Measurements from ENCODE around the gene ANKRD36.
A peak's percentile ranks its signal among the peaks of the same experiment; 100 is the strongest.
"Not testable (repeated sequence)": the region's sequence is repeated elsewhere in the genome, so short reads cannot be mapped to it uniquely, and the experiment has no call there.

Gene ANKRD36

GRCh38 chr2:97197251-97197650, 84.3 kb downstream of the ANKRD36 start:
- H3K9me3 ChIP-seq (ENCODE audit: control extremely low read depth in 1 of 5, control insufficient read depth in 4 of 5, insufficient read depth in 2 of 5, low read depth in 1 of 5, low read length in 4 of 5); POLR2A ChIA-PET; DNase-seq; H3K27me3 ChIP-seq (replicated peaks in 2 of 5; ENCODE audit: control insufficient read depth in 4 of 5, insufficient read depth in 5 of 5, low read length in 4 of 5); H3K4me1 ChIP-seq (ENCODE audit: control extremely low read depth in 1 of 4, control insufficient read depth in 4 of 4, insufficient read depth in 4 of 4, low read length in 3 of 4); H3K4me3 ChIP-seq (ENCODE audit: control insufficient read depth in 1 of 7, extremely low read depth in 1 of 7, insufficient read depth in 4 of 7, low read depth in 2 of 7, low read length in 6 of 7); H3K27ac ChIP-seq (ENCODE audit: insufficient read depth in 1 of 2, low read depth in 1 of 2, low read length in 2 of 2, poor library complexity in 1 of 2, severe bottlenecking in 2 of 2): not testable (repeated sequence)
- WGBS (ENCODE audit: insufficient coverage): no CpG with 5 or more reads among the region's 1 CpG
- H3K36me3 ChIP-seq (ENCODE audit: control insufficient read depth in 4 of 4, insufficient read depth in 4 of 4, low read length in 3 of 4): peaks cover 2 to 44% (median 10%) of the 10 kb centered on the region in 4 experiments
- CTCF ChIA-PET: interaction anchor here (0.6 kb wide), 1 partner anchor 637 kb away, joined by 3 read pairs; no protein-coding TSS in a partner anchor

DNA sequence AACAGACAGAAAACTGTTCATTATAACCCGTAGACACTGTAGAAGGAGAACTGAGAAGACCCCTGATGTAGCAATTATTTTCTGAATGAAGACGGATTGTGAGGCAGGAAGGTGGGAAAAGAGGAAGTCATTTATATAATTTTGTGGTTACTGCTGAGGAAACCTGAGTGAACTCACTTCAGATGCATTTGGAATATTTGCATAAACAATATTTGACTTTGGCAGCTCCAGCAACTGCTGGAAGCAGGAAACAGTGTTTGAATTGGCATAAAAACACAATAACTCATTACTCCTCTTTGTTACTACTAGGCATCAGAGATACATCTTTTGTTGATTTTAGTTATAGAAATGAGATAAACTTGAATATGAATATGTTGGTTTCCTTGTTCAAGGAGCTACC, 87.9 kb downstream of the ANKRD36 start:
- H3K27ac ChIP-seq (ENCODE audit: insufficient read depth in 1 of 2, low read depth in 1 of 2, low read length in 2 of 2, poor library complexity in 1 of 2, severe bottlenecking in 2 of 2); H3K27me3 ChIP-seq (replicated peaks in 2 of 5; ENCODE audit: control insufficient read depth in 4 of 5, insufficient read depth in 5 of 5, low read length in 4 of 5); CTCF ChIA-PET; H3K4me3 ChIP-seq (ENCODE audit: control insufficient read depth in 1 of 7, extremely low read depth in 1 of 7, insufficient read depth in 4 of 7, low read depth in 2 of 7, low read length in 6 of 7); H3K9me3 ChIP-seq (ENCODE audit: control extremely low read depth in 1 of 5, control insufficient read depth in 4 of 5, insufficient read depth in 2 of 5, low read depth in 1 of 5, low read length in 4 of 5); POLR2A ChIA-PET: not testable (repeated sequence)
- Histone ChIP-seq H3K4me1 (ENCODE audit: control extremely low read depth in 1 of 4, control insufficient read depth in 4 of 4, insufficient read depth in 4 of 4, low read length in 3 of 4) (peaks cover 3 to 14% (median 7%) of the 10 kb centered on the region in 4 experiments), H3K36me3 (ENCODE audit: control insufficient read depth in 4 of 4, insufficient read depth in 4 of 4, low read length in 3 of 4) (peaks cover 2 to 36% (median 13%) of the 10 kb centered on the region in 4 experiments)
- peak in 2 of 3 donors; percentile 40 to 48 for DNase-seq
- WGBS (ENCODE audit: insufficient coverage): 0% methylated on average over 2 of the region's 2 CpGs

DNA sequence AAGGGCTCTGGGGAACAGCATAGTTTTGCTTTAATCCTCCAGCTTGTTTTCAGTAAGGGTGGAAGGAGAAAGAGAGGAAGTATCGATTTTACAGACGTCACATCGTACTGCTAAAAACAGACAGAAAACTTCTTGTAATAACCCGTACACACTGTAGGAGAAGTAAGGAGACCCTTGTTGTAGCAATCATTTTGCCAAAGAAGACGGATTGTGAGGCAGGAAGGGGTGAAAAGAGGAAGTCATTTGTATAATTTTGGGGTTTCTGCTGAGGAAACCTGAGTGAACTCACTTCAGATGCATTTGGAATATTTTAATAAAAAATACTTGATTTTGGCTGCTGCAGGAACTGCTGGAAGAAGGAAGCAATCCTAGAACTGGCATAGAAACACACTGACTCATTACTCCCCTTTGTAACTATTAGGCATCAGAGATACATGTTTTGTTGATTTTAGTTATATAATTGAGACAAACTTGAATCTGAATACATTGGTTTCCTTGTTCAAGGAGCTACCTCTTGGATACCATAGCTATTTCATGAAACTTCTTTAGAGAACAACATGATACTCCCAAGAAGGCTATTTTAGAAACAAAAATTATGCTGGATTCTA, 89.8 kb downstream of the ANKRD36 start:
- WGBS (ENCODE audit: insufficient coverage): 38% methylated on average over 2 of the region's 5 CpGs
- CTCF ChIA-PET; POLR2A ChIA-PET; H3K27ac ChIP-seq (ENCODE audit: insufficient read depth in 1 of 2, low read depth in 1 of 2, low read length in 2 of 2, poor library complexity in 1 of 2, severe bottlenecking in 2 of 2); H3K4me3 ChIP-seq (ENCODE audit: control insufficient read depth in 1 of 7, extremely low read depth in 1 of 7, insufficient read depth in 4 of 7, low read depth in 2 of 7, low read length in 6 of 7); H3K27me3 ChIP-seq (replicated peaks in 2 of 5; ENCODE audit: control insufficient read depth in 4 of 5, insufficient read depth in 5 of 5, low read length in 4 of 5); H3K9me3 ChIP-seq (ENCODE audit: control extremely low read depth in 1 of 5, control insufficient read depth in 4 of 5, insufficient read depth in 2 of 5, low read depth in 1 of 5, low read length in 4 of 5): not testable (repeated sequence)
- DNase-seq: peak in 2 of 3 donors; percentile 54 to 66
- H3K4me1 ChIP-seq (ENCODE audit: control extremely low read depth in 1 of 4, control insufficient read depth in 4 of 4, insufficient read depth in 4 of 4, low read length in 3 of 4): peaks cover 3 to 14% (median 7%) of the 10 kb centered on the region in 4 experiments
- H3K36me3 ChIP-seq (ENCODE audit: control insufficient read depth in 4 of 4, insufficient read depth in 4 of 4, low read length in 3 of 4): peaks cover 2 to 32% (median 11%) of the 10 kb centered on the region in 4 experiments

- no peak for DNase-seq
- Histone ChIP-seq H3K27ac (ENCODE audit: insufficient read depth in 1 of 2, low read depth in 1 of 2, low read length in 2 of 2, poor library complexity in 1 of 2, severe bottlenecking in 2 of 2) (no peak overlapping the region), H3K27me3 (replicated peaks in 2 of 5; ENCODE audit: control insufficient read depth in 4 of 5, insufficient read depth in 5 of 5, low read length in 4 of 5) (no peaks in the 10 kb centered on the region), H3K4me3 (ENCODE audit: control insufficient read depth in 1 of 7, extremely low read depth in 1 of 7, insufficient read depth in 4 of 7, low read depth in 2 of 7, low read length in 6 of 7) (no peak overlapping the region), H3K4me1 (ENCODE audit: control extremely low read depth in 1 of 4, control insufficient read depth in 4 of 4, insufficient read depth in 4 of 4, low read length in 3 of 4) (no peaks in the 10 kb centered on the region), H3K9me3 (ENCODE audit: control extremely low read depth in 1 of 5, control insufficient read depth in 4 of 5, insufficient read depth in 2 of 5, low read depth in 1 of 5, low read length in 4 of 5) (no peaks in the 10 kb centered on the region), H3K36me3 (ENCODE audit: control insufficient read depth in 4 of 4, insufficient read depth in 4 of 4, low read length in 3 of 4) (peaks cover 7 to 32% (median 9%) of the 10 kb centered on the region in 4 experiments)
- POLR2A ChIA-PET: no interaction called here
- CTCF ChIA-PET: no interaction called here
- WGBS (ENCODE audit: insufficient coverage): 100% methylated on average over 2 of the region's 5 CpGs
Observed at GRCh38 chr2:97210325-97210724, 97.4 kb downstream of the ANKRD36 start.

DNA sequence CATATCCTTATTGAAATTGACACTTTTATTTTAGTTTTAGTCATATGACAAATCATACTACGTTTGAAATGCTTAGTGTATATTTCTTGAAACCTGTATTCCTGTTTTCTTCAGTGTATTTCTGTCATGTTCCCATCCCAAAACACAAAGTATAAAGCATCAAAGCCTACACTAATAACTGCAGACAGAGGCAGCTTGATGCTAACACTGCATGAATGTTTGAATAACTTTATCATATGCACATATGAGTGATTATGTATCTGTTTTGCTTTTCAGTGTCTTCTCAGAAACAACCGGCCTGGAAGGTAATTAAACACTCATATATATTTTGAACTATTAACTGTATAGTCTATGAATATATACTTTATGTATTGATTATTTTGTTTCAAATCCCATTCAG, 102.1 kb downstream of the ANKRD36 start:
- H3K4me1 ChIP-seq (ENCODE audit: control extremely low read depth in 1 of 4, control insufficient read depth in 4 of 4, insufficient read depth in 4 of 4, low read length in 3 of 4); H3K27ac ChIP-seq (ENCODE audit: insufficient read depth in 1 of 2, low read depth in 1 of 2, low read length in 2 of 2, poor library complexity in 1 of 2, severe bottlenecking in 2 of 2); DNase-seq; CTCF ChIA-PET; POLR2A ChIA-PET; H3K9me3 ChIP-seq (ENCODE audit: control extremely low read depth in 1 of 5, control insufficient read depth in 4 of 5, insufficient read depth in 2 of 5, low read depth in 1 of 5, low read length in 4 of 5); H3K27me3 ChIP-seq (replicated peaks in 2 of 5; ENCODE audit: control insufficient read depth in 4 of 5, insufficient read depth in 5 of 5, low read length in 4 of 5); H3K4me3 ChIP-seq (ENCODE audit: control insufficient read depth in 1 of 7, extremely low read depth in 1 of 7, insufficient read depth in 4 of 7, low read depth in 2 of 7, low read length in 6 of 7): not testable (repeated sequence)
- peaks cover 6 to 21% (median 7%) of the 10 kb centered on the region in 4 experiments for H3K36me3 ChIP-seq (ENCODE audit: control insufficient read depth in 4 of 4, insufficient read depth in 4 of 4, low read length in 3 of 4)
- no CpG with 5 or more reads among the region's 2 CpGs for WGBS (ENCODE audit: insufficient coverage)

DNA sequence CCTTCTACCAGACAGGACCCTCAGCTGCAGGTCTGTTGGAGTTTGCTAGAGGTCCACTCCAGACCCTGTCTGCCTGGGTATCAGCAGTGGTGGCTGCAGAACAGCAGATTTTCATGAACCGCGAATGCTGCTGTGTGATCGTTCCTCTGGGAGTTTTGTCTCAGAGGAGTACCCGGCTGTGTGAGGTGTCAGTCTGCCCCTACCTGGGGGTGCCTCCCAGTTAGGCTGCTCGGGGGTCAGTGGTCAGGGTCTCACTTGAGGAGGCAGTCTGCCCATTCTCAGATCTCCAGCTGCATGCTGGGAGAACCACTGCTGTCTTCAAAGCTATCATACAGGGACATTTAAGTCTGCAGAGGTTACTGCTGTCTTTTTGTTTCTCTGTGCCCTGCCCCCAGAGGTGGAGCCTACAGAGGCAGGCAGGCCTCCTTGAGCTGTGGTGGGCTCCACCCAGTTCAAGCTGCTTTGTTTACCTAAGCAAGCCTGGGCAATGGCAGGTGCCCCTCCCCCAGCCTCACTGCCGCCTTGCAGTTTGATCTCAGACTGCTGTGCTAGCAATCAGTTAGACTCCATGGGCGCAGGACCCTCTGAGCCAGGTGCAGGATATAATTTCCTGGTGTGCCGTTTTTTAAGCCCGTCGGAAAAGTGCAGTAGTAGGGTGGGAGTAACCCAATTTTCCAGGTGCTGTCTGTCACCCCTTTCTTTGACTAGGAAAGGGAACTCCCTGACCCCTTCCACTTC, 118.1 kb downstream of the ANKRD36 start:
- H3K36me3 ChIP-seq (ENCODE audit: control insufficient read depth in 4 of 4, insufficient read depth in 4 of 4, low read length in 3 of 4): peaks cover 0 to 14% (median 2%) of the 10 kb centered on the region in 4 experiments
- H3K4me3 ChIP-seq (ENCODE audit: control insufficient read depth in 1 of 7, extremely low read depth in 1 of 7, insufficient read depth in 4 of 7, low read depth in 2 of 7, low read length in 6 of 7); H3K9me3 ChIP-seq (ENCODE audit: control extremely low read depth in 1 of 5, control insufficient read depth in 4 of 5, insufficient read depth in 2 of 5, low read depth in 1 of 5, low read length in 4 of 5); POLR2A ChIA-PET; DNase-seq; H3K4me1 ChIP-seq (ENCODE audit: control extremely low read depth in 1 of 4, control insufficient read depth in 4 of 4, insufficient read depth in 4 of 4, low read length in 3 of 4); CTCF ChIA-PET; H3K27ac ChIP-seq (ENCODE audit: insufficient read depth in 1 of 2, low read depth in 1 of 2, low read length in 2 of 2, poor library complexity in 1 of 2, severe bottlenecking in 2 of 2); H3K27me3 ChIP-seq (replicated peaks in 2 of 5; ENCODE audit: control insufficient read depth in 4 of 5, insufficient read depth in 5 of 5, low read length in 4 of 5): not testable (repeated sequence)
- 98% methylated on average over 6 of the region's 10 CpGs for WGBS (ENCODE audit: insufficient coverage)

GRCh38 chr2:97232981-97233380, 120.0 kb downstream of the ANKRD36 start:
- POLR2A ChIA-PET; H3K27ac ChIP-seq (ENCODE audit: insufficient read depth in 1 of 2, low read depth in 1 of 2, low read length in 2 of 2, poor library complexity in 1 of 2, severe bottlenecking in 2 of 2); H3K27me3 ChIP-seq (replicated peaks in 2 of 5; ENCODE audit: control insufficient read depth in 4 of 5, insufficient read depth in 5 of 5, low read length in 4 of 5); H3K4me1 ChIP-seq (ENCODE audit: control extremely low read depth in 1 of 4, control insufficient read depth in 4 of 4, insufficient read depth in 4 of 4, low read length in 3 of 4); H3K9me3 ChIP-seq (ENCODE audit: control extremely low read depth in 1 of 5, control insufficient read depth in 4 of 5, insufficient read depth in 2 of 5, low read depth in 1 of 5, low read length in 4 of 5); DNase-seq; H3K4me3 ChIP-seq (ENCODE audit: control insufficient read depth in 1 of 7, extremely low read depth in 1 of 7, insufficient read depth in 4 of 7, low read depth in 2 of 7, low read length in 6 of 7); CTCF ChIA-PET: not testable (repeated sequence)
- no CpG with 5 or more reads among the region's 1 CpG for WGBS (ENCODE audit: insufficient coverage)
- peaks cover 0 to 14% (median 2%) of the 10 kb centered on the region in 4 experiments for H3K36me3 ChIP-seq (ENCODE audit: control insufficient read depth in 4 of 4, insufficient read depth in 4 of 4, low read length in 3 of 4)

All from common myeloid progenitor, CD34-positive (primary cell).